WTC11 (cell line): ENCODE measurements around the gene NDRG4. TPM values are rescaled to one million over a fixed set of nuclear protein-coding genes. Genes with fewer than 3 reads are reported as not detected.

Experiments used
- ATAC-seq: fragments of 200-7000 bp; cut with Tn5 transposase; 2 replicates; pipeline ENCODE4 v1.10.0; 2021; ENCODE audit warnings: mild to moderate bottlenecking, moderate library complexity
- CTCF ChIA-PET: fragments of 300-600 bp; sonication (Branson Sonifier 250); formaldehyde crosslinking; loops from one replicate; lab custom pipeline; 2021; ENCODE audit warnings: antibody characterized with exemption; lab: Charles Lee
- POLR2A ChIA-PET: fragments of 350-600 bp; sonication (Branson Sonifier 250); formaldehyde crosslinking; loops from one replicate; lab custom pipeline; 2021; ENCODE audit warnings: antibody characterized with exemption; lab: Charles Lee
- DNase-seq: peaks from one replicate; pipeline ENCODE4 v3.0.0; 2021; ENCODE audit warnings: low spot score
- H3K27ac Mint-ChIP-seq: 2 replicates; pipeline ENCODE4 v1.8.0; 2021; ENCODE audit warnings: mixed read lengths
- H3K27me3 Mint-ChIP-seq: 2 replicates; pipeline ENCODE4 v1.8.0; 2021; ENCODE audit warnings: low read depth, mild to moderate bottlenecking, moderate library complexity, mixed read lengths
- H3K36me3 Mint-ChIP-seq: 2 replicates; pipeline ENCODE4 v1.8.0; 2021; ENCODE audit warnings: mixed read lengths
- H3K4me1 Mint-ChIP-seq: 2 replicates; pipeline ENCODE4 v1.8.0; 2022; ENCODE audit warnings: mixed read lengths
- H3K4me3 Mint-ChIP-seq: 2 replicates; pipeline ENCODE4 v1.8.0; 2021; ENCODE audit warnings: mild to moderate bottlenecking, moderate library complexity, mixed read lengths
- H3K9me3 Mint-ChIP-seq: 2 replicates; pipeline ENCODE4 v1.8.0; 2021; ENCODE audit warnings: mixed read lengths
- ATF2 ChIP-seq: sonication (generic); formaldehyde crosslinking; IDR thresholded peaks from 2 replicates; pipeline ENCODE4 v1.8.1; 2022; ENCODE audit warnings: low read depth, missing genetic modification reagents, borderline replicate concordance
- CREM ChIP-seq: sonication (generic); formaldehyde crosslinking; IDR thresholded peaks from 2 replicates; pipeline ENCODE4 v1.8.1; 2022; ENCODE audit warnings: mild to moderate bottlenecking, missing genetic modification reagents, moderate library complexity
- CTCF ChIP-seq: fragments of 200-600 bp; IDR thresholded peaks from 2 replicates; pipeline ENCODE4 v1.8.0; 2022; ENCODE audit warnings: antibody characterized with exemption
- ERG ChIP-seq: fragments of 250-450 bp; sonication (Bioruptor Pico); IDR thresholded peaks from 2 replicates; pipeline ENCODE4 v1.8.0; 2021; ENCODE audit warnings: mild to moderate bottlenecking
- ETV6 ChIP-seq: sonication (generic); formaldehyde crosslinking; IDR thresholded peaks from 2 replicates; pipeline ENCODE4 v1.8.1; 2022; ENCODE audit warnings: mild to moderate bottlenecking, missing genetic modification reagents
- IRF2 ChIP-seq: sonication (generic); formaldehyde crosslinking; IDR thresholded peaks from 2 replicates; pipeline ENCODE4 v1.8.0; 2022; ENCODE audit warnings: low read depth, missing genetic modification reagents, borderline replicate concordance
- MLX ChIP-seq: sonication (generic); formaldehyde crosslinking; IDR thresholded peaks from 2 replicates; pipeline ENCODE4 v1.8.1; 2023; ENCODE audit warnings: mild to moderate bottlenecking, missing genetic modification reagents, moderate library complexity
- MYBL2 ChIP-seq: sonication (generic); formaldehyde crosslinking; IDR thresholded peaks from 2 replicates; pipeline ENCODE4 v1.8.1; 2023; ENCODE audit warnings: mild to moderate bottlenecking, moderate library complexity, missing genetic modification reagents
- NFATC4 ChIP-seq: fragments of 250-450 bp; sonication (Bioruptor Pico); IDR thresholded peaks from 2 replicates; pipeline ENCODE4 v1.9.0; 2021; ENCODE audit warnings: mild to moderate bottlenecking
- NR2C2 ChIP-seq: sonication (generic); formaldehyde crosslinking; IDR thresholded peaks from 2 replicates; pipeline ENCODE4 v1.8.0; 2022; ENCODE audit warnings: mild to moderate bottlenecking, missing genetic modification reagents
- PRRX2 ChIP-seq: fragments of 250-450 bp; sonication (Bioruptor Pico); IDR thresholded peaks from 2 replicates; pipeline ENCODE4 v1.8.0; 2021; ENCODE audit warnings: mild to moderate bottlenecking
- TCF7 ChIP-seq: sonication (generic); formaldehyde crosslinking; IDR thresholded peaks from 2 replicates; pipeline ENCODE4 v1.8.0; 2022; ENCODE audit warnings: mild to moderate bottlenecking, low read depth, missing genetic modification reagents, moderate library complexity
- ZNF232 ChIP-seq: sonication (generic); formaldehyde crosslinking; IDR thresholded peaks from 2 replicates; pipeline ENCODE4 v1.8.0; 2022; ENCODE audit warnings: mild to moderate bottlenecking, missing genetic modification reagents
- ZNF263 ChIP-seq: sonication (generic); formaldehyde crosslinking; IDR thresholded peaks from 2 replicates; pipeline ENCODE4 v1.8.1; 2022; ENCODE audit warnings: low read depth, mild to moderate bottlenecking, moderate library complexity, missing genetic modification reagents
- ZNF281 ChIP-seq: sonication (generic); formaldehyde crosslinking; IDR thresholded peaks from 2 replicates; pipeline ENCODE4 v1.8.0; 2023; ENCODE audit warnings: mild to moderate bottlenecking, missing genetic modification reagents
- ZNF425 ChIP-seq: fragments of 250-450 bp; sonication (Bioruptor Pico); conservative IDR thresholded peaks from 2 replicates; pipeline ENCODE4 v1.9.0; 2021; ENCODE audit warnings: mild to moderate bottlenecking
- ZNF532 ChIP-seq: fragments of 250-450 bp; sonication (Bioruptor Pico); IDR thresholded peaks from 2 replicates; pipeline ENCODE4 v1.9.0; 2021; ENCODE audit warnings: mild to moderate bottlenecking, borderline replicate concordance
- total RNA-seq: library from RNA; stranded (reverse); gene quantifications from 3 replicates; pipeline ENCODE4 v1.2.3, GENCODE V29; 2021

Gene NDRG4
- total RNA-seq, 1 experiment from 2014 or later: 20.5 TPM

- H3K9me3 Mint-ChIP-seq: no peaks in the 10 kb centered on the region
- H3K36me3 Mint-ChIP-seq: no peaks in the 10 kb centered on the region
- H3K27ac Mint-ChIP-seq: no peak overlapping the region
- peaks cover 17% of the 10 kb centered on the region for H3K4me1 Mint-ChIP-seq
- TF ChIP-seq ZNF232 (no peak), MYBL2 (CRISPR knock-in tag) (no peak), NR2C2 (CRISPR knock-in tag) (no peak), ZNF425 (CRISPR knock-in tag) (no peak), ZNF263 (no peak)
- DNase-seq: no peak
- ATAC-seq: peak; percentile 36
- H3K27me3 Mint-ChIP-seq: peaks cover 23% of the 10 kb centered on the region
- POLR2A ChIA-PET: no interaction called here
- H3K4me3 Mint-ChIP-seq: no peak overlapping the region
- CTCF ChIA-PET: interaction anchor here (0.8 to 3.0 kb wide), 6 partner anchors 11 to 249 kb away, joined by 4 to 16 read pairs (median 4); no protein-coding TSS in a partner anchor
Measured at GRCh38 chr16:58507195-58507962, 7.4 kb downstream of the NDRG4 start.

GRCh38 chr16:58507963-58508670 lies 8.2 kb downstream of the NDRG4 start:
- POLR2A ChIA-PET: no interaction called here
- no peaks in the 10 kb centered on the region for H3K36me3 Mint-ChIP-seq

More at GRCh38 chr16:58507963-58508670, 8.2 kb downstream of the NDRG4 start:
- peaks cover 16% of the 10 kb centered on the region for H3K27me3 Mint-ChIP-seq
- DNase-seq (no peak), ATAC-seq (no peak)
- peaks cover 17% of the 10 kb centered on the region for H3K4me1 Mint-ChIP-seq
- H3K9me3 Mint-ChIP-seq: no peaks in the 10 kb centered on the region
- TF ChIP-seq ZNF532 (CRISPR knock-in tag) (no peak), MLX (CRISPR knock-in tag) (no peak), TCF7 (CRISPR knock-in tag) (no peak), IRF2 (CRISPR knock-in tag) (no peak), CTCF (no peak), CREM (CRISPR knock-in tag) (no peak), ZNF281 (no peak), ETV6 (CRISPR knock-in tag) (no peak), ERG (CRISPR knock-in tag) (no peak), PRRX2 (no peak), NFATC4 (CRISPR knock-in tag) (no peak), ATF2 (CRISPR knock-in tag) (no peak), NR2C2 (CRISPR knock-in tag) (no peak)
- no peak overlapping the region for H3K27ac Mint-ChIP-seq
- CTCF ChIA-PET: interaction anchor here (1.7 to 1.8 kb wide), 2 partner anchors 13 to 172 kb away, joined by 4 to 6 read pairs; no protein-coding TSS in a partner anchor
- H3K4me3 Mint-ChIP-seq: no peak overlapping the region
